C4-2B (cell line): ENCODE measurements around the gene OSER1.

Source experiments
- CTCF ChIP-seq: fragments of 450-650 bp; conservative IDR thresholded peaks from 2 replicates; pipeline ENCODE4 v1.5.1; 2017; ENCODE audit warnings: mild to moderate bottlenecking
- ZFX ChIP-seq: fragments of 450-650 bp; IDR thresholded peaks from 2 replicates; pipeline ENCODE4 v1.6.1; 2017

GRCh38 chr20:44171775-44172571 is 38.6 kb downstream of the OSER1 start:
- TF ChIP-seq CTCF: no peak
- TF ChIP-seq ZFX: no peak
